Measurements from ENCODE around the gene ANKRD30A. TPM values are rescaled to one million over a fixed set of nuclear protein-coding genes. Genes with fewer than 3 reads are reported as not detected.

Gene ANKRD30A
- total RNA-seq, 1 experiment from 2014 or later = not detected

GRCh38 chr10:37314350-37314749 is 189.0 kb downstream of the ANKRD30A start:
- Histone ChIP-seq H3K4me1 (ENCODE audit: control insufficient read depth in 1 of 2, insufficient read depth in 2 of 2, low read length in 2 of 2) (no peaks in the 10 kb centered on the region), H3K36me3 (ENCODE audit: control insufficient read depth in 1 of 2, insufficient read depth in 2 of 2, low read length in 2 of 2) (no peaks in the 10 kb centered on the region), H3K27me3 (ENCODE audit: insufficient read depth, low read length) (no peaks in the 10 kb centered on the region), H3K4me3 (replicated peaks in 1 of 2; ENCODE audit: low read depth in 1 of 2, low read length in 2 of 2) (no peak overlapping the region), H3K9me3 (ENCODE audit: control insufficient read depth in 1 of 2, insufficient read depth in 1 of 2, low read depth in 1 of 2, low read length in 2 of 2) (peaks cover 5 to 16% of the 10 kb centered on the region in 2 experiments; a peak in 2 of 4 replicates), H3K9me2 (ENCODE audit: insufficient read depth) (no peaks in the 10 kb centered on the region), H2AFZ (ENCODE audit: low read depth, low read length, poor library complexity, severe bottlenecking) (no peak overlapping the region), H4K20me1 (ENCODE audit: insufficient read depth) (no peaks in the 10 kb centered on the region), H3K27ac (ENCODE audit: low read depth, low read length) (no peak overlapping the region), H3K79me2 (ENCODE audit: insufficient read depth, low read length) (no peaks in the 10 kb centered on the region), H3K4me2 (ENCODE audit: low read length) (no peak overlapping the region), H3K9ac (ENCODE audit: low read length) (no peak overlapping the region)
- POLR2A ChIA-PET = no interaction called here
- no peak for ATAC-seq
- intact Hi-C loops (cut with micrococcal nuclease) = no loop called here
- CTCF ChIA-PET = no interaction called here
- RAD21 ChIA-PET (ENCODE audit: low non-redundant PET in 1 of 2, low total read pairs in 2 of 2, uncharacterized antibody in 2 of 2, unreplicated experiment in 2 of 2) = no interaction called here
- DNase-seq (ENCODE audit: low read depth, low spot score) = no peak
- TF ChIP-seq TCF7L2 (IDR thresholded peaks at IDR 0.05; ENCODE audit: borderline replicate concordance, extremely low read depth, insufficient read depth, insufficient read length) (no peak), ATF3 (IDR thresholded peaks at IDR 0.05) (no peak), POLR2A (IDR thresholded peaks at IDR 0.05; ENCODE audit: borderline replicate concordance, extremely low read depth, insufficient read depth, insufficient read length) (no peak), REST (IDR thresholded peaks at IDR 0.05; ENCODE audit: low read depth) (no peak), SP1 (IDR thresholded peaks at IDR 0.05; ENCODE audit: low read depth) (no peak), ZBTB33 (IDR thresholded peaks at IDR 0.05; ENCODE audit: extremely low read depth, insufficient replicate concordance, low read length) (no peak), EZH2phosphoT487 (IDR thresholded peaks at IDR 0.05; ENCODE audit: borderline replicate concordance) (no peak)
- BruUV-seq (replicated peaks) = no TSS peak
